Keratinocyte (primary cell): ENCODE measurements around the gene CREB3. TPM values are rescaled to one million over a fixed set of nuclear protein-coding genes. Genes with fewer than 3 reads are reported as not detected.
A peak's percentile ranks its signal among the peaks of the same experiment; 100 is the strongest.

Experiments
- DNase-seq: peaks from one replicate; pipeline ENCODE4 v3.0.0-alpha.2; 2011; ENCODE audit warnings: low read depth, missing footprints, low spot score
- FAIRE-seq: peaks from 2 replicates; lab custom pipeline; 2011; peaks lifted over from hg19 to GRCh38; lab: Jason Lieb, UNC
- H2AFZ ChIP-seq: 2 replicates; pipeline ENCODE4 v1.6.0; 2012; ENCODE audit warnings: low read length, control low read depth, inconsistent platforms; ENCODE audit not compliant: control insufficient read depth
- H3K27ac ChIP-seq: 2 replicates; pipeline ENCODE4 v1.5.1; 2011; ENCODE audit warnings: low read length; ENCODE audit not compliant: control insufficient read depth, insufficient read depth
- H3K27me3 ChIP-seq: 3 replicates; pipeline ENCODE4 v1.6.0; 2011; ENCODE audit warnings: low read length; ENCODE audit not compliant: control insufficient read depth, insufficient read depth; ENCODE audit errors: extremely low read depth
- H3K36me3 ChIP-seq, 2 experiments: 2 replicates in 1 of 2; 3 replicates in 1 of 2; pipeline ENCODE4 v1.5.1; 2011; ENCODE audit warnings: low read length in 2 of 2, mild to moderate bottlenecking in 1 of 2; ENCODE audit not compliant: control insufficient read depth in 2 of 2, insufficient read depth in 2 of 2; ENCODE audit errors: extremely low read depth in 1 of 2
- H3K4me1 ChIP-seq: 3 replicates; pipeline ENCODE4 v1.5.1; 2011; ENCODE audit warnings: low read length; ENCODE audit not compliant: control insufficient read depth, insufficient read depth; ENCODE audit errors: extremely low read depth
- H3K4me2 ChIP-seq: 3 replicates; pipeline ENCODE4 v1.6.0; 2011; ENCODE audit warnings: low read depth, low read length; ENCODE audit not compliant: control insufficient read depth, insufficient read depth; ENCODE audit errors: extremely low read depth
- H3K4me3 ChIP-seq, 3 experiments: fragments of 200-600 bp in 1 of 3; sonication (generic) in 1 of 3; 2 replicates in 2 of 3; 3 replicates in 1 of 3; pipeline ENCODE4 v1.5.1; 2011 to 2016; ENCODE audit warnings: low read length in 3 of 3, mild to moderate bottlenecking in 3 of 3, control low read depth in 2 of 3, inconsistent platforms in 1 of 3, low read depth in 1 of 3, mixed read lengths in 1 of 3, mixed run types in 1 of 3, moderate library complexity in 1 of 3; ENCODE audit not compliant: control insufficient read depth in 2 of 3, insufficient read depth in 2 of 3; ENCODE audit errors: extremely low read depth in 1 of 3
- H3K79me2 ChIP-seq: 2 replicates; pipeline ENCODE4 v1.6.0; 2012; ENCODE audit warnings: low read length; ENCODE audit not compliant: control insufficient read depth, insufficient read depth
- H3K9ac ChIP-seq: 3 replicates; pipeline ENCODE4 v1.6.0; 2011; ENCODE audit warnings: low read length; ENCODE audit not compliant: control insufficient read depth, insufficient read depth; ENCODE audit errors: extremely low read depth
- H3K9me1 ChIP-seq: 3 replicates; pipeline ENCODE4 v1.6.0; 2011; ENCODE audit warnings: low read length; ENCODE audit not compliant: control insufficient read depth, insufficient read depth; ENCODE audit errors: extremely low read depth
- H3K9me3 ChIP-seq: 2 replicates; pipeline ENCODE4 v1.5.1; 2012; ENCODE audit warnings: low read depth, low read length; ENCODE audit not compliant: control insufficient read depth
- H4K20me1 ChIP-seq: 3 replicates; pipeline ENCODE4 v1.6.0; 2011; ENCODE audit warnings: low read length; ENCODE audit not compliant: control insufficient read depth, insufficient read depth; ENCODE audit errors: extremely low read depth
- EZH2 ChIP-seq: IDR thresholded peaks from one replicate; pipeline ENCODE4 v1.6.1; 2012; ENCODE audit warnings: inconsistent platforms, mild to moderate bottlenecking, low read length, moderate library complexity
- dilution Hi-C: fragments of 300-500 bp; cut with MboI; formaldehyde crosslinking; loops from one replicate; pipeline ENCODE4 v1.7.0; 2020; ENCODE audit warnings: low sequenced_read_pairs; ENCODE audit not compliant: extremely low pct_ligation_motif_present
- polyA plus RNA-seq, 5 experiments: library from polyadenylated mRNA; depleted of rRNA in 3 of 5; stranded (reverse) in 3 of 5; stranded (forward) in 1 of 5; unstranded in 1 of 5; fragments of >200 nt; gene quantifications; 1 replicate in 1 of 5; 2 replicates in 3 of 5; 3 replicates in 1 of 5; pipeline versions ENCODE4 v1.2.1 to v1.2.3, GENCODE V29; 2011 to 2012; ENCODE audit warnings: missing spikeins in 2 of 5, low read depth in 1 of 5, low replicate concordance in 1 of 5
- TF ChIP-seq, protein P1 (sequence below), 3 experiments: IDR thresholded peaks in 1 of 3; conservative IDR thresholded peaks in 1 of 3; optimal IDR thresholded peaks in 1 of 3; 2 replicates in 2 of 3; 3 replicates in 1 of 3; pipeline versions ENCODE3 to v1.5.1; 2011; ENCODE audit warnings: low read length in 3 of 3, mild to moderate bottlenecking in 3 of 3, moderate library complexity in 2 of 3, control low read depth in 1 of 3, inconsistent platforms in 1 of 3; ENCODE audit not compliant: insufficient read depth in 2 of 3; ENCODE audit errors: extremely low read depth in 1 of 3

The CREB3 gene
- polyA plus RNA-seq, 1 donor (not counting 4 experiments of a cell fraction or from before 2014, with no cell fraction given) = 24.6 TPM

DNA sequence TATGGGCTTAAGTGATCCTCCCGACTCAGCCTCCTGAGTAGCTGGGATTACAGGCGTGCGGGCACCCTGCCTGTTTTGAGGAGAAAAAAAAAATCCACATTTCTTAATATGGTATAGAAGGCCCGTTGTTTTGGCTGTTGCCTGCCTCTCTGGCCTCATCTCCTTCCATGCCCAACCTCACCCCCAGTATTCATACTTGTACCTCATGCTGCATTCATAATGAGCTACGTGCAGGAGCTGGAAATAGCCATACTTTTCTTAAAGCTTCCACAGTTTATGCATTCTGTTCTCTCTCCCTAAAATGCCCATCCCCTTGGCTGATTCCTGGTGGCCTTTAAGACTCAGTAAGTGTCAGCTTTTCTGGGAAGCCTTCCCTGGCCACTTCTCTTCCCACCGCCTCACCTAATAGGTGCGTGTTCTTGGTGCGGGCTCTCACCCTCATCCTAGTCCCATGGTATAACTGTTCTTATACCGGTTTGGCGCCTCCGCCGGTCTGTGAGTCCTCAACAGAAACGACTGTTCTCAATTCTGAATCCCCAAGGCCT, 40.6 kb upstream of the CREB3 start:
- Histone ChIP-seq H3K9me1 (no peaks in the 10 kb centered on the region), H3K79me2 (no peaks in the 10 kb centered on the region), H3K27me3 (no peaks in the 10 kb centered on the region), H4K20me1 (peaks cover 3% of the 10 kb centered on the region), H3K36me3 (peaks cover 6% of the 10 kb centered on the region in 2 experiments), H3K4me2 (no peak overlapping the region), H2AFZ (no peak overlapping the region), H3K4me3 (no peak overlapping the region), H3K9ac (no peak overlapping the region), H3K9me3 (no peaks in the 10 kb centered on the region), H3K27ac (no peak overlapping the region), H3K4me1 (peaks cover 16% of the 10 kb centered on the region)
- TF ChIP-seq, protein P1, sequence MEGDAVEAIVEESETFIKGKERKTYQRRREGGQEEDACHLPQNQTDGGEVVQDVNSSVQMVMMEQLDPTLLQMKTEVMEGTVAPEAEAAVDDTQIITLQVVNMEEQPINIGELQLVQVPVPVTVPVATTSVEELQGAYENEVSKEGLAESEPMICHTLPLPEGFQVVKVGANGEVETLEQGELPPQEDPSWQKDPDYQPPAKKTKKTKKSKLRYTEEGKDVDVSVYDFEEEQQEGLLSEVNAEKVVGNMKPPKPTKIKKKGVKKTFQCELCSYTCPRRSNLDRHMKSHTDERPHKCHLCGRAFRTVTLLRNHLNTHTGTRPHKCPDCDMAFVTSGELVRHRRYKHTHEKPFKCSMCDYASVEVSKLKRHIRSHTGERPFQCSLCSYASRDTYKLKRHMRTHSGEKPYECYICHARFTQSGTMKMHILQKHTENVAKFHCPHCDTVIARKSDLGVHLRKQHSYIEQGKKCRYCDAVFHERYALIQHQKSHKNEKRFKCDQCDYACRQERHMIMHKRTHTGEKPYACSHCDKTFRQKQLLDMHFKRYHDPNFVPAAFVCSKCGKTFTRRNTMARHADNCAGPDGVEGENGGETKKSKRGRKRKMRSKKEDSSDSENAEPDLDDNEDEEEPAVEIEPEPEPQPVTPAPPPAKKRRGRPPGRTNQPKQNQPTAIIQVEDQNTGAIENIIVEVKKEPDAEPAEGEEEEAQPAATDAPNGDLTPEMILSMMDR (optimal IDR thresholded peaks at IDR 0.05 in 1 of 3, IDR thresholded peaks at IDR 0.05 in 1 of 3, conservative IDR thresholded peaks at IDR 0.05 in 1 of 3; ENCODE audit: extremely low read depth in 1 of 3, insufficient read depth in 2 of 3, low read length in 3 of 3) = no peak
- no peak for TF ChIP-seq EZH2
- FAIRE-seq = no peak
- no peak for DNase-seq
- dilution Hi-C loops = no loop called here

DNA sequence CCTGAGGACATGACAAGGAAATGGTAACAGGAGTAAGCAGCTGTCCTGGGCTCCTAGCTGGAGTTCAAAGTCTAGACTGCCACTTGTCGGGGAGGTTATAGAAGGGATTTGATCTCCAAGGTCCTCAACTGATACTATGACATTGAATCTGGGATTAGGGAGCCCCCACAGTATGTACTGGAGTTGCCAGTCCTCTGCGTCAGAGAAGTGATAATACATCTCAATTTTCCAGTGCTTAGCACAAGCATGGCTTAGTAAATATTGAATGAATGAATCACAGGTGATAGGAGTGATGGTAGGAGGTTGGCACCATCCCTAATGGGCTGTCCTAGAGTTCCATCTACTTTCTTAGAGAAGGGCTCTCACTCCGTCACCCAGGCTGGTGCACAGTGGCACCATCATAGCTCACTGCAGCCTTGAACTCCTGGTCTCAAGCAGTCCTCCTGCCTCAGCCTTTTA, 36.5 kb upstream of the CREB3 start:
- Histone ChIP-seq H3K79me2 (no peaks in the 10 kb centered on the region), H3K27ac (no peak overlapping the region), H3K9me3 (no peaks in the 10 kb centered on the region), H3K4me3 (no peak overlapping the region), H2AFZ (no peak overlapping the region), H4K20me1 (peaks cover 3% of the 10 kb centered on the region), H3K9ac (no peak overlapping the region), H3K4me1 (no peaks in the 10 kb centered on the region), H3K36me3 (peaks cover 35 to 41% of the 10 kb centered on the region in 2 experiments), H3K27me3 (no peaks in the 10 kb centered on the region), H3K4me2 (no peak overlapping the region), H3K9me1 (no peaks in the 10 kb centered on the region)
- FAIRE-seq (peak; percentile 23), DNase-seq (no peak)
- dilution Hi-C loops = no loop called here
- TF ChIP-seq, protein P1 (optimal IDR thresholded peaks at IDR 0.05 in 1 of 3, IDR thresholded peaks at IDR 0.05 in 1 of 3, conservative IDR thresholded peaks at IDR 0.05 in 1 of 3; ENCODE audit: extremely low read depth in 1 of 3, insufficient read depth in 2 of 3, low read length in 3 of 3) = no peak
- no peak for TF ChIP-seq EZH2
